Body of pancreas (tissue), 4 donors: ENCODE results near the gene S100A6. TPM values are rescaled to one million over a fixed set of nuclear protein-coding genes. Genes with fewer than 3 reads are reported as not detected.

ENCODE experiments used
- ATAC-seq: fragments of 150-250 bp; one replicate; pipeline ENCODE4 v1.9.1; 2016
- DNase-seq, 4 donors: peaks; one replicate each; pipeline ENCODE4 v3.0.0-alpha.2; 2019
- H3K27ac ChIP-seq, 4 donors: fragments of 200-600 bp; sonication (generic); 1 replicate in 3 of 4; 2 replicates in 1 of 4; pipeline versions ENCODE4 v1.5.1 to v1.6.1; 2016 to 2019; ENCODE audit warnings: mild to moderate bottlenecking in 1 of 4, mixed read lengths in 1 of 4, moderate library complexity in 1 of 4
- H3K27me3 ChIP-seq, 2 donors: fragments of 200-600 bp; sonication (generic); one replicate each; pipeline ENCODE4 v1.6.0; 2016; ENCODE audit warnings: mild to moderate bottlenecking in 1 of 2
- H3K36me3 ChIP-seq, 2 donors: fragments of 200-600 bp; sonication (generic); replicated peaks in 1 of 2; 2 replicates each; pipeline ENCODE4 v1.5.1; 2016; ENCODE audit warnings: low read depth in 2 of 2; ENCODE audit not compliant: insufficient read depth in 1 of 2
- H3K4me1 ChIP-seq: fragments of 200-600 bp; sonication (generic); one replicate; pipeline ENCODE4 v1.6.0; 2016
- H3K4me3 ChIP-seq, 2 donors: fragments of 200-600 bp; sonication (generic); 1 replicate in 1 of 2; 2 replicates in 1 of 2; pipeline ENCODE4 v1.5.1; 2016 to 2019
- H3K9me3 ChIP-seq, 3 donors: fragments of 200-600 bp; sonication (generic); 1 replicate in 2 of 3; 2 replicates in 1 of 3; pipeline ENCODE4 v1.5.1; 2016
- CTCF ChIP-seq, 7 experiments: fragments of 450-650 bp in 4 of 7; fragments of 200-600 bp in 3 of 7; sonication (generic) in 3 of 7; IDR thresholded peaks; one replicate each; pipeline ENCODE4 v1.5.1; 2016 to 2019; ENCODE audit warnings: antibody characterized with exemption in 7 of 7
- POLR2A ChIP-seq, 3 donors: fragments of 450-650 bp; IDR thresholded peaks; one replicate each; pipeline ENCODE4 v1.6.1; 2016; ENCODE audit warnings: antibody characterized with exemption in 3 of 3, mild to moderate bottlenecking in 2 of 3
- WGBS, 2 donors: methylation state at CpG; one replicate each; pipeline ENCODE4 v1.1.5; 2017; 5-methylcytosine and 5-hydroxymethylcytosine counted together
- intact Hi-C: fragments of 100-400 bp; cut with DNase I; formaldehyde crosslinking; loops from one replicate; pipeline ENCODE4 v1.15.1; 2023
- total RNA-seq, 2 donors: library from RNA; depleted of rRNA; stranded (reverse); fragments of >200 nt; gene quantifications; one replicate each; pipeline ENCODE4 v1.1.0, GENCODE V29; 2016

The S100A6 gene
- total RNA-seq, 2 donors from 2014 or later: 54.7 to 58.9 TPM

- intact Hi-C loops: no loop called here
- Histone ChIP-seq H3K27ac (peak overlapping the region; percentile 51 to 71 (median 56)), H3K9me3 (no peaks in the 10 kb centered on the region), H3K4me3 (no peak overlapping the region), H3K4me1 (peaks cover 40% of the 10 kb centered on the region), H3K36me3 (no peaks in the 10 kb centered on the region), H3K27me3 (no peaks in the 10 kb centered on the region)
- 52 to 66% methylated on average over 4 to 10 of the region's 10 CpGs for WGBS, 2 donors
- ATAC-seq: no peak
- peak in 1 of 4 donors; percentile 14 for DNase-seq
- TF ChIP-seq CTCF (IDR thresholded peaks at IDR 0.05) (no peak), POLR2A (IDR thresholded peaks at IDR 0.05) (no peak)
Observed at GRCh38 chr1:153544453-153545066, 8.8 kb upstream of the S100A6 start.

GRCh38 chr1:153543736-153544135 lies 7.9 kb upstream of the S100A6 start:
- TF ChIP-seq POLR2A (IDR thresholded peaks at IDR 0.05) (no peak), CTCF (IDR thresholded peaks at IDR 0.05) (no peak)
- Histone ChIP-seq H3K9me3 (no peaks in the 10 kb centered on the region), H3K4me1 (peaks cover 34% of the 10 kb centered on the region), H3K4me3 (no peak overlapping the region), H3K27me3 (no peaks in the 10 kb centered on the region), H3K27ac (no peak overlapping the region), H3K36me3 (no peaks in the 10 kb centered on the region)
- intact Hi-C loops: no loop called here
- ATAC-seq: no peak
- DNase-seq: no peak
- 83 to 88% methylated on average over 4 of the region's 4 CpGs for WGBS, 2 donors

- H3K4me1 ChIP-seq: peaks cover 34% of the 10 kb centered on the region
- ATAC-seq: no peak
- H3K27ac ChIP-seq: no peak overlapping the region
- H3K36me3 ChIP-seq: no peaks in the 10 kb centered on the region
- TF ChIP-seq CTCF (IDR thresholded peaks at IDR 0.05): no peak
- no peak for TF ChIP-seq POLR2A (IDR thresholded peaks at IDR 0.05)
- DNase-seq: no peak
- no peaks in the 10 kb centered on the region for H3K9me3 ChIP-seq
- intact Hi-C loops: no loop called here
- no peak overlapping the region for H3K4me3 ChIP-seq
- no peaks in the 10 kb centered on the region for H3K27me3 ChIP-seq
- 74 to 77% methylated on average over 13 of the region's 13 CpGs for WGBS, 2 donors
Observed at GRCh38 chr1:153542956-153543711, 7.3 kb upstream of the S100A6 start.

DNA sequence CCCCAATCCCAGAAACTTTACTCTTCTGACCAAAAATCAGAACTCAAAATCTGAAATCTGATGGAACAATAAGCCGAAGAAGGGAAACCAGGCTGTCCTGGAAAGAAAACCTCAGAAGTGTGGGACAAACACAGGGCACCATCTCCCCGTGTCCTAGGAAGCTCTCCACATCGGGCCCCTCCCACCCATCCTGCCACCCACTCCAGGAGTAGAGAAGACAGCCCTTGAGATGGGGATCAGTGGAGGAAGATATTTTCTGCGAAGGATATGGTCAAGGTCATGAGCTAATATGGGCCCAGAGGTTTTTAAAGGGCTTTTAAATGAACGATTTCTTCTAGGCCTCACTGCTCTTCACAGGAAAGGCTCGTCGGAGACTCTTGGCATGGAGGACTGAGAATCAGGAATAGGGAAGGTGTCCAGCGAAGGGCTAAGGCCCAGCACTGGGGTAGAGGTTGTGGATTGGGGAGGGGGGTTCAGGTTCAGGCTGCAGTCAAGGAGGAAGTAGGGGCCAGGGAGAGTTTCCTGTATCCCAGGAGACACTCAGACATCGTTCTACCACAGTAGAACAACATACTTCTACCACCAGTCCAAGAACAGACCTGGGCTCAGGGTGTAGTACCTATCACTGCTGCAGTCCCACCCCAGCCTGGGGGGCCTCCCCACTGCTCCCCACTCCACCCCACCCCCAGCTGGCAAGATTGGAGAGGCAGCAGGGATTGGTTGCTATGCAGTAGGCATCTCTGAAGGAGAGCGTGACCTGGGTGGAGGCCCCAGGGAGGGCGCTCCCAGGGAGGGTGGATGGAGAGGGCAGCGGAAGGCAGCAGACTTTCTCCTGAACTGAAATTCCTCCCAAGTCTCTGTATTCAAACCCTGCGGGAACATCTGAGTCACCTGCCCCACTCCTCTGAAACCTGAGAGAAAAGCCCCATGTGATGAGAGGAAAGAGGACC lies 6.1 kb upstream of the S100A6 start:
- TF ChIP-seq POLR2A (IDR thresholded peaks at IDR 0.05): no peak
- TF ChIP-seq CTCF (IDR thresholded peaks at IDR 0.05): no peak
- no peaks in the 10 kb centered on the region for H3K27me3 ChIP-seq
- 76 to 77% methylated on average over 12 to 13 of the region's 13 CpGs for WGBS, 2 donors
- H3K4me1 ChIP-seq: peaks cover 38% of the 10 kb centered on the region
- no peak overlapping the region for H3K4me3 ChIP-seq
- ATAC-seq: no peak
- intact Hi-C loops: no loop called here
- no peak for DNase-seq
- no peak overlapping the region for H3K27ac ChIP-seq
- no peaks in the 10 kb centered on the region for H3K9me3 ChIP-seq
- H3K36me3 ChIP-seq: no peaks in the 10 kb centered on the region
